Activated naive CD8-positive, alpha-beta T cell (primary cell): ENCODE data around the gene FBXL15.

ENCODE experiments used
- H3K27ac Mint-ChIP-seq: one replicate; pipeline ENCODE4 v1.8.0; 2021; ENCODE audit warnings: mixed read lengths
- H3K27me3 Mint-ChIP-seq: one replicate; pipeline ENCODE4 v1.8.0; 2021; ENCODE audit warnings: mixed read lengths
- H3K36me3 Mint-ChIP-seq: one replicate; pipeline ENCODE4 v1.8.0; 2021; ENCODE audit warnings: mixed read lengths
- H3K4me1 Mint-ChIP-seq: one replicate; pipeline ENCODE4 v1.8.0; 2021; ENCODE audit warnings: low read depth, mixed read lengths
- H3K4me3 Mint-ChIP-seq: one replicate; pipeline ENCODE4 v1.8.0; 2021; ENCODE audit warnings: mild to moderate bottlenecking, mixed read lengths
- H3K9me3 Mint-ChIP-seq: one replicate; pipeline ENCODE4 v1.8.0; 2021; ENCODE audit warnings: low read depth, mixed read lengths

Gene FBXL15

GRCh38 chr10:102394801-102395399 is 25.7 kb upstream of the FBXL15 start:
- Mint-ChIP-seq H3K36me3 (no peaks in the 10 kb centered on the region), H3K9me3 (no peaks in the 10 kb centered on the region), H3K4me3 (peak overlapping the region; percentile 92), H3K4me1 (peaks cover 39% of the 10 kb centered on the region), H3K27me3 (no peaks in the 10 kb centered on the region), H3K27ac (peak overlapping the region; percentile 97)

GRCh38 chr10:102395400-102396316 is 25.0 kb upstream of the FBXL15 start, which contains the start of gene NFKB2:
NFKB2 (plus strand) TSS chr10:102395705; CDS start chr10:102395960, 255 bp downstream.
- peaks cover 39% of the 10 kb centered on the region for H3K4me1 Mint-ChIP-seq

GRCh38 chr10:102396317-102396650 is 24.4 kb upstream of the FBXL15 start:
- peak overlapping the region; percentile 92 for H3K4me3 Mint-ChIP-seq
- peaks cover 39% of the 10 kb centered on the region for H3K4me1 Mint-ChIP-seq
- peak overlapping the region; percentile 97 for H3K27ac Mint-ChIP-seq
- H3K27me3 Mint-ChIP-seq: no peaks in the 10 kb centered on the region
- H3K36me3 Mint-ChIP-seq: peaks cover 2% of the 10 kb centered on the region
- no peaks in the 10 kb centered on the region for H3K9me3 Mint-ChIP-seq

More at GRCh38 chr10:102395400-102396316, 25.0 kb upstream of the FBXL15 start, which contains the start of gene NFKB2:
- peak within 1 kb of the TSS; percentile 97 for H3K27ac Mint-ChIP-seq
- peak within 1 kb of the TSS; percentile 92 for H3K4me3 Mint-ChIP-seq
- H3K9me3 Mint-ChIP-seq: no peaks in the 10 kb centered on the region
- H3K27me3 Mint-ChIP-seq: no peaks in the 10 kb centered on the region
- peaks cover 2% of the 10 kb centered on the region for H3K36me3 Mint-ChIP-seq

DNA sequence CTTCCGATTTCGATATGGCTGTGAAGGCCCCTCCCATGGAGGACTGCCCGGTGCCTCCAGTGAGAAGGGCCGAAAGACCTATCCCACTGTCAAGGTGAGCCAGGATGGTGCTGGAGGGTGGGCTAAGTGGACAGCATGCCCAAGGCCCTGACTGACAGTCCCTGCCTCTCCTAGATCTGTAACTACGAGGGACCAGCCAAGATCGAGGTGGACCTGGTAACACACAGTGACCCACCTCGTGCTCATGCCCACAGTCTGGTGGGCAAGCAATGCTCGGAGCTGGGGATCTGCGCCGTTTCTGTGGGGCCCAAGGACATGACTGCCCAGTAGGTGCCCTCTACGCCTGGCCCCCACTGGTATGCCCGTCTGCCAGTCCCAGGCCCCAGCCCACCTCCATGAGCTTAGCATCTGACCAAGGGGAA is 23.9 kb upstream of the FBXL15 start:
- peak overlapping the region; percentile 97 for H3K27ac Mint-ChIP-seq
- H3K9me3 Mint-ChIP-seq: no peaks in the 10 kb centered on the region
- peaks cover 2% of the 10 kb centered on the region for H3K36me3 Mint-ChIP-seq
- peak overlapping the region; percentile 92 for H3K4me3 Mint-ChIP-seq
- H3K4me1 Mint-ChIP-seq: peaks cover 39% of the 10 kb centered on the region
- no peaks in the 10 kb centered on the region for H3K27me3 Mint-ChIP-seq

DNA sequence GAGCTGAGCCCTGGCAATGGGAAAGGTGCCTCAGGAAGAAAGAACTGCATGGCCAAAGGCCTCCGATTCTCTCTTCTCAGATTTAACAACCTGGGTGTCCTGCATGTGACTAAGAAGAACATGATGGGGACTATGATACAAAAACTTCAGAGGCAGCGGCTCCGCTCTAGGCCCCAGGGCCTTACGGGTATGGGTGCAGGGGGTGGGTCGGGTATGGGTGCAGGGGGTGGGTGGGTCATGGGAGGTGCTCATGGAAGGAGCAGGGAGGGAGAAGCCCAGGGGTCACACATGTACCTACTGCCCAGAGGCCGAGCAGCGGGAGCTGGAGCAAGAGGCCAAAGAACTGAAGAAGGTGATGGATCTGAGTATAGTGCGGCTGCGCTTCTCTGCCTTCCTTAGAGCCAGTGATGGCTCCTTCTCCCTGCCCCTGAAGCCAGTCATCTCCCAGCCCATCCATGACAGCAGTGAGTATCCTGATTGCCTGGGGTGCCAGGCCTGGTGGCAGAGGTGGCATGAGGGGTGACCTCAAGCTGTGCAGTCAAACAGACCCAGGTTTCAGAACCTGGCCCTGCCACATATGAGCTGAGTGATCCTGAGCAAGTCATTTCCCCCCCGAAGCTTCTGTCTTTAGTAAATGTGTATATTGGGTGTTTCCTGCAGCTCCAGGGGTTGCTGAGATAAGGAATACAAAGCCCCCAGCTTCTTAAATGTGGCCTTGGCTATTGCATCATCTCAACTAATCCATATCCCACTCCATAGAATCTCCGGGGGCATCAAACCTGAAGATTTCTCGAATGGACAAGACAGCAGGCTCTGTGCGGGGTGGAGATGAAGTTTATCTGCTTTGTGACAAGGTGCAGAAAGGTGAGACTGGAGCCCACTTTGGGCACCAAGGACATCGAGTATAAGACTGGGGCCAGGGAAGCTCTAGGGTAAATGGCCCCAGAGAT is 23.1 kb upstream of the FBXL15 start:
- peak overlapping the region; percentile 92 for H3K4me3 Mint-ChIP-seq
- H3K36me3 Mint-ChIP-seq: peaks cover 2% of the 10 kb centered on the region
- no peaks in the 10 kb centered on the region for H3K9me3 Mint-ChIP-seq
- H3K27ac Mint-ChIP-seq: peak overlapping the region; percentile 97
- no peaks in the 10 kb centered on the region for H3K27me3 Mint-ChIP-seq
- peaks cover 39% of the 10 kb centered on the region for H3K4me1 Mint-ChIP-seq

DNA sequence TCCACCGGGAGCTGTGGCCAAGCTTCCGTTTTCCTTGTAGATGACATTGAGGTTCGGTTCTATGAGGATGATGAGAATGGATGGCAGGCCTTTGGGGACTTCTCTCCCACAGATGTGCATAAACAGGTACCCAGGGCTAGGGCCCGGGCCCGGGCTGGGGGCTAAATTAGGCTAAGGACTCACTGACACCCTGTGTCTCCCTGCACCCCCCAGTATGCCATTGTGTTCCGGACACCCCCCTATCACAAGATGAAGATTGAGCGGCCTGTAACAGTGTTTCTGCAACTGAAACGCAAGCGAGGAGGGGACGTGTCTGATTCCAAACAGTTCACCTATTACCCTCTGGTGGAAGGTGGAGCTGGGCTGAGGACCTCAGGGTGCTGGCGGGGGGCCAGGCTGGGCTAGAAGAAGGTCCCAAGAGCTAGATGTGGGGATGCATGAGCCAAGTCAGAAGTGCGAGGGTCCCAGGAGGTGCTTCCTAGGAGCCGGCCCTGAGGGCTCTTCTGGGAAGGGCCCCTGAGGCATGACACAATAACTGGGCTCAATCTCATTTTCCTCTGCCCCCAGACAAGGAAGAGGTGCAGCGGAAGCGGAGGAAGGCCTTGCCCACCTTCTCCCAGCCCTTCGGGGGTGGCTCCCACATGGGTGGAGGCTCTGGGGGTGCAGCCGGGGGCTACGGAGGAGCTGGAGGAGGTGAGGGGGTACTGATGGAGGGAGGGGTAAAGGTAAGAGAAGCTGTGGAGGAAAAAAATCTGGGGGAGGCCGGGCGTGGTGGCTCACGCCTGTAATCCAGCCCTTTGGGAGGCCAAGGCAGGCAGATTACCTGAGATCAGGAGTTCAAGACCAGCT is 22.2 kb upstream of the FBXL15 start:
- no peaks in the 10 kb centered on the region for H3K9me3 Mint-ChIP-seq
- peaks cover 2% of the 10 kb centered on the region for H3K36me3 Mint-ChIP-seq
- peak overlapping the region; percentile 92 for H3K4me3 Mint-ChIP-seq
- H3K27ac Mint-ChIP-seq: peak overlapping the region; percentile 54
- H3K4me1 Mint-ChIP-seq: peaks cover 34% of the 10 kb centered on the region
- no peaks in the 10 kb centered on the region for H3K27me3 Mint-ChIP-seq

- H3K9me3 Mint-ChIP-seq: no peaks in the 10 kb centered on the region
- H3K36me3 Mint-ChIP-seq: peaks cover 2% of the 10 kb centered on the region
- peak overlapping the region; percentile 54 for H3K27ac Mint-ChIP-seq
- H3K27me3 Mint-ChIP-seq: no peaks in the 10 kb centered on the region
- peaks cover 32% of the 10 kb centered on the region for H3K4me1 Mint-ChIP-seq
- peak overlapping the region; percentile 92 for H3K4me3 Mint-ChIP-seq
Measured at GRCh38 chr10:102399217-102400021, 21.2 kb upstream of the FBXL15 start.

GRCh38 chr10:102400076-102400475 is 20.6 kb upstream of the FBXL15 start:
- Mint-ChIP-seq H3K36me3 (peaks cover 2% of the 10 kb centered on the region), H3K9me3 (no peaks in the 10 kb centered on the region), H3K4me1 (peaks cover 32% of the 10 kb centered on the region), H3K27me3 (no peaks in the 10 kb centered on the region), H3K4me3 (peak overlapping the region; percentile 71), H3K27ac (no peak overlapping the region)

- peaks cover 35% of the 10 kb centered on the region for H3K4me1 Mint-ChIP-seq
Measured at GRCh38 chr10:102400598-102401341, 19.9 kb upstream of the FBXL15 start.

GRCh38 chr10:102401342-102401654 is 19.3 kb upstream of the FBXL15 start:
- Mint-ChIP-seq H3K4me1 (peaks cover 33% of the 10 kb centered on the region), H3K4me3 (no peak overlapping the region), H3K27me3 (no peaks in the 10 kb centered on the region), H3K36me3 (peaks cover 2% of the 10 kb centered on the region), H3K9me3 (no peaks in the 10 kb centered on the region), H3K27ac (no peak overlapping the region)

More at GRCh38 chr10:102400598-102401341, 19.9 kb upstream of the FBXL15 start:
- H3K27ac Mint-ChIP-seq: peak overlapping the region; percentile 46
- H3K36me3 Mint-ChIP-seq: peaks cover 2% of the 10 kb centered on the region
- no peak overlapping the region for H3K4me3 Mint-ChIP-seq
- no peaks in the 10 kb centered on the region for H3K27me3 Mint-ChIP-seq
- H3K9me3 Mint-ChIP-seq: no peaks in the 10 kb centered on the region

DNA sequence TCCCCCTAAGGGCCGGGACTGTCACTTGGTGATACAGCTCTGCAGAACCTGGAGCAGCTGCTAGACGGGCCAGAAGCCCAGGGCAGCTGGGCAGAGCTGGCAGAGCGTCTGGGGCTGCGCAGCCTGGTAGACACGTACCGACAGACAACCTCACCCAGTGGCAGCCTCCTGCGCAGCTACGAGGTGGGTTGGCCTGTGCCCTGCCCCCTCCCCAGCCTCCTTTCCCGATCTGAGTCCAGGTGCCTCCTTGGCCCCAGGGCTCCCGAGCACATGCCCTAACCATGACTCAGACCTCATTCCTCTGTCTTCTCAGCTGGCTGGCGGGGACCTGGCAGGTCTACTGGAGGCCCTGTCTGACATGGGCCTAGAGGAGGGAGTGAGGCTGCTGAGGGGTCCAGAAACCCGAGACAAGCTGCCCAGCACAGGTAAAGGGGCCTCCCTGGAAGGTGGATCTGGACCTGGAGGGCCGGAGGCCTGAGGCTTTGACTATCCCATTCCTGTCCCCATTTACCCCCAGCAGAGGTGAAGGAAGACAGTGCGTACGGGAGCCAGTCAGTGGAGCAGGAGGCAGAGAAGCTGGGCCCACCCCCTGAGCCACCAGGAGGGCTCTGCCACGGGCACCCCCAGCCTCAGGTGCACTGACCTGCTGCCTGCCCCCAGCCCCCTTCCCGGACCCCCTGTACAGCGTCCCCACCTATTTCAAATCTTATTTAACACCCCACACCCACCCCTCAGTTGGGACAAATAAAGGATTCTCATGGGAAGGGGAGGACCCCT is 18.7 kb upstream of the FBXL15 start:
- Mint-ChIP-seq H3K27me3 (no peaks in the 10 kb centered on the region), H3K4me3 (no peak overlapping the region), H3K9me3 (no peaks in the 10 kb centered on the region), H3K27ac (no peak overlapping the region), H3K36me3 (peaks cover 2% of the 10 kb centered on the region), H3K4me1 (peaks cover 29% of the 10 kb centered on the region)

- Mint-ChIP-seq H3K36me3 (peaks cover 2% of the 10 kb centered on the region), H3K4me1 (peaks cover 26% of the 10 kb centered on the region), H3K27ac (no peak overlapping the region), H3K4me3 (no peak overlapping the region), H3K9me3 (no peaks in the 10 kb centered on the region), H3K27me3 (no peaks in the 10 kb centered on the region)
Measured at GRCh38 chr10:102402512-102402896, 18.1 kb upstream of the FBXL15 start.
